ENCODE results near the gene GMNC. TPM values are rescaled to one million over a fixed set of nuclear protein-coding genes. Genes with fewer than 3 reads are reported as not detected.

GMNC gene, protein sequence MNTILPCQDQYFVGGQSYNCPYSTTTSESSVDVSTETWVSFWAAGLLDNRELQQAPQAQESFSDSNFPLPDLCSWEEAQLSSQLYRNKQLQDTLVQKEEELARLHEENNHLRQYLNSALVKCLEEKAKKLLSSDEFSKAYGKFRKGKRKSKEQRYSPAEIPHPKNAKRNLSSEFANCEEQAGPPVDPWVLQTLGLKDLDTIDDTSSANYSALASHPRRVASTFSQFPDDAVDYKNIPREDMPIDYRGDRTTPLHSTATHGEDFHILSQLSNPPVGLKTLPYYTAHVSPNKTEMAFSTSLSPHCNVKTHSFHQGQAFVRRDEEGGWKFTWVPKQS
- total RNA-seq (not detected in 2 replicates), polyA plus RNA-seq (not detected in 2 replicates)

GRCh38 chr3:190862209-190863118 is at the start of gene GMNC:
GMNC (minus strand) TSS chr3:190862694; CDS start chr3:190862615, 79 bp downstream.
- Histone ChIP-seq H3K9me3 (ENCODE audit: low read depth) (no peaks in the 10 kb centered on the region), H3K27ac (no peak within 1 kb of the TSS), H3K4me1 (ENCODE audit: low read depth) (no peaks in the 10 kb centered on the region), H3K4me3 (peak within 1 kb of the TSS; percentile 56), H3K27me3 (peaks cover 51% of the 10 kb centered on the region), H3K36me3 (no peaks in the 10 kb centered on the region)
- TF ChIP-seq, protein P1, sequence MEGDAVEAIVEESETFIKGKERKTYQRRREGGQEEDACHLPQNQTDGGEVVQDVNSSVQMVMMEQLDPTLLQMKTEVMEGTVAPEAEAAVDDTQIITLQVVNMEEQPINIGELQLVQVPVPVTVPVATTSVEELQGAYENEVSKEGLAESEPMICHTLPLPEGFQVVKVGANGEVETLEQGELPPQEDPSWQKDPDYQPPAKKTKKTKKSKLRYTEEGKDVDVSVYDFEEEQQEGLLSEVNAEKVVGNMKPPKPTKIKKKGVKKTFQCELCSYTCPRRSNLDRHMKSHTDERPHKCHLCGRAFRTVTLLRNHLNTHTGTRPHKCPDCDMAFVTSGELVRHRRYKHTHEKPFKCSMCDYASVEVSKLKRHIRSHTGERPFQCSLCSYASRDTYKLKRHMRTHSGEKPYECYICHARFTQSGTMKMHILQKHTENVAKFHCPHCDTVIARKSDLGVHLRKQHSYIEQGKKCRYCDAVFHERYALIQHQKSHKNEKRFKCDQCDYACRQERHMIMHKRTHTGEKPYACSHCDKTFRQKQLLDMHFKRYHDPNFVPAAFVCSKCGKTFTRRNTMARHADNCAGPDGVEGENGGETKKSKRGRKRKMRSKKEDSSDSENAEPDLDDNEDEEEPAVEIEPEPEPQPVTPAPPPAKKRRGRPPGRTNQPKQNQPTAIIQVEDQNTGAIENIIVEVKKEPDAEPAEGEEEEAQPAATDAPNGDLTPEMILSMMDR (IDR thresholded peaks at IDR 0.05; ENCODE audit: low read depth, low read length): no peak
- peak; percentile 66 to 81 for DNase-seq (ENCODE audit: low read depth in 1 of 2, low spot score in 1 of 2)

GRCh38 chr3:190911382-190911781 is 48.9 kb upstream of the GMNC start:
- DNase-seq (ENCODE audit: low read depth in 1 of 2, low spot score in 1 of 2): no peak
- TF ChIP-seq, protein P1 (IDR thresholded peaks at IDR 0.05; ENCODE audit: low read depth, low read length): no peak
- no peak overlapping the region for H3K27ac ChIP-seq
- no peak overlapping the region for H3K4me3 ChIP-seq
- no peaks in the 10 kb centered on the region for H3K9me3 ChIP-seq (ENCODE audit: low read depth)
- no peaks in the 10 kb centered on the region for H3K27me3 ChIP-seq
- no peaks in the 10 kb centered on the region for H3K4me1 ChIP-seq (ENCODE audit: low read depth)
- no peaks in the 10 kb centered on the region for H3K36me3 ChIP-seq

GRCh38 chr3:190909908-190910307 is 47.4 kb upstream of the GMNC start:
- Histone ChIP-seq H3K4me1 (ENCODE audit: low read depth) (no peaks in the 10 kb centered on the region), H3K36me3 (no peaks in the 10 kb centered on the region), H3K27me3 (no peaks in the 10 kb centered on the region), H3K9me3 (ENCODE audit: low read depth) (no peaks in the 10 kb centered on the region), H3K27ac (no peak overlapping the region), H3K4me3 (no peak overlapping the region)
- TF ChIP-seq, protein P1 (IDR thresholded peaks at IDR 0.05; ENCODE audit: low read depth, low read length): no peak
- DNase-seq (ENCODE audit: low read depth in 1 of 2, low spot score in 1 of 2): no peak

GRCh38 chr3:190903156-190903555 is 40.7 kb upstream of the GMNC start:
- Histone ChIP-seq H3K9me3 (ENCODE audit: low read depth) (no peaks in the 10 kb centered on the region), H3K36me3 (no peaks in the 10 kb centered on the region), H3K4me1 (ENCODE audit: low read depth) (no peaks in the 10 kb centered on the region), H3K27me3 (no peaks in the 10 kb centered on the region), H3K4me3 (no peak overlapping the region), H3K27ac (no peak overlapping the region)
- no peak for DNase-seq (ENCODE audit: low read depth in 1 of 2, low spot score in 1 of 2)
- TF ChIP-seq, protein P1 (IDR thresholded peaks at IDR 0.05; ENCODE audit: low read depth, low read length): no peak

DNA sequence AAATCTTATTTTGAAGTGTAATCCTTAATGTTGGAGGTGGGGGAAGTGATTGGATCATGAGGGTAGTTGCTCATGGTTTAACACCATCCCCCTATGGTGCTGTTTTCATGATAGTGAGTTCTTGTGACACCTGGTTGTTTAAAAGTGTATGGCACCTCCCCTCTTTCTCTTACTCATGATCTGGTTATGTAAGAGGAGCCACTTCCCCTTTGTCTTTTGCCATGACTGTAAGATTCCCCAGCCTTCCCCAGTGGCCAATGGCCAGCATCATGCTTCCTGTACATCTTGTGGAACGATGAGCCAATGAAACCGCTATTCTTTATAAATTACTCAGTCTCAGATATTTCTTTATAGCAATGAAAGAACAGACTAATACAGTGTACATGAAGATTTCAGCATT is 39.8 kb upstream of the GMNC start:
- H3K36me3 ChIP-seq: no peaks in the 10 kb centered on the region
- no peak overlapping the region for H3K27ac ChIP-seq
- H3K4me3 ChIP-seq: no peak overlapping the region
- no peaks in the 10 kb centered on the region for H3K27me3 ChIP-seq
- no peak for DNase-seq (ENCODE audit: low read depth in 1 of 2, low spot score in 1 of 2)
- no peaks in the 10 kb centered on the region for H3K4me1 ChIP-seq (ENCODE audit: low read depth)
- no peaks in the 10 kb centered on the region for H3K9me3 ChIP-seq (ENCODE audit: low read depth)
- TF ChIP-seq, protein P1 (IDR thresholded peaks at IDR 0.05; ENCODE audit: low read depth, low read length): no peak
